Measurements from ENCODE around the gene LPCAT1. TPM values are rescaled to one million over a fixed set of nuclear protein-coding genes. Genes with fewer than 3 reads are reported as not detected.

Gene LPCAT1
- total RNA-seq, 2 donors from 2014 or later, result 78.5 to 124 TPM

DNA sequence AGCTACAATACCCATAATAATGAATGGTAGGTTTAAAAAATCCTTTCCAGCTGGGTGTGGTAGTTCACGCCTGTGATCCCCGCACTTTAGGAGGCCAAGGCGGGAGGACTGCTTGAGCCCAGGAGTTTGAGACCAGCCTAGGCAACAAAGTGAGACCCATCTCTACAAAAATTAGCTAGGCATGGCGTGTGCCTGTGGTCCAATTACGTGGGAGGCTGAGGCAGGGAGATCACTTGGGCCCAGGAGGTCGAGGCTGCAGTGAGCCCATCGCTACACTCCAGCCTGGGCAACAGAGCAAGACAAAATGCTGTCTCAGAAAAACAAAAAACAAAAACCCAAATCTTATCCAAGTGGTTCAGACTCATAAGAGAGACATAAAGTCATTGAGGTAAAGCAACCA lies 44.7 kb downstream of the LPCAT1 start:
- TF ChIP-seq, protein P1, sequence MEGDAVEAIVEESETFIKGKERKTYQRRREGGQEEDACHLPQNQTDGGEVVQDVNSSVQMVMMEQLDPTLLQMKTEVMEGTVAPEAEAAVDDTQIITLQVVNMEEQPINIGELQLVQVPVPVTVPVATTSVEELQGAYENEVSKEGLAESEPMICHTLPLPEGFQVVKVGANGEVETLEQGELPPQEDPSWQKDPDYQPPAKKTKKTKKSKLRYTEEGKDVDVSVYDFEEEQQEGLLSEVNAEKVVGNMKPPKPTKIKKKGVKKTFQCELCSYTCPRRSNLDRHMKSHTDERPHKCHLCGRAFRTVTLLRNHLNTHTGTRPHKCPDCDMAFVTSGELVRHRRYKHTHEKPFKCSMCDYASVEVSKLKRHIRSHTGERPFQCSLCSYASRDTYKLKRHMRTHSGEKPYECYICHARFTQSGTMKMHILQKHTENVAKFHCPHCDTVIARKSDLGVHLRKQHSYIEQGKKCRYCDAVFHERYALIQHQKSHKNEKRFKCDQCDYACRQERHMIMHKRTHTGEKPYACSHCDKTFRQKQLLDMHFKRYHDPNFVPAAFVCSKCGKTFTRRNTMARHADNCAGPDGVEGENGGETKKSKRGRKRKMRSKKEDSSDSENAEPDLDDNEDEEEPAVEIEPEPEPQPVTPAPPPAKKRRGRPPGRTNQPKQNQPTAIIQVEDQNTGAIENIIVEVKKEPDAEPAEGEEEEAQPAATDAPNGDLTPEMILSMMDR (conservative IDR thresholded peaks at IDR 0.05), result no peak
- H3K9ac ChIP-seq (ENCODE audit: extremely low read depth, low read length, poor library complexity, severe bottlenecking), result no peak overlapping the region
- no peaks in the 10 kb centered on the region for H3K27me3 Mint-ChIP-seq (ENCODE audit: insufficient read depth)
- peaks cover 45% of the 10 kb centered on the region for H3K36me3 Mint-ChIP-seq (ENCODE audit: low read depth)
- 92 to 94% methylated on average over 6 to 7 of the region's 7 CpGs for WGBS, 2 experiments (ENCODE audit: insufficient coverage in 1 of 2, insufficient read length in 1 of 2)
- H3K27ac Mint-ChIP-seq, result no peak overlapping the region
- peaks cover 32% of the 10 kb centered on the region for H3K36me3 ChIP-seq (ENCODE audit: control insufficient read depth, insufficient read depth, low read length)
- H3K9me3 ChIP-seq (ENCODE audit: control insufficient read depth, low read length), result no peaks in the 10 kb centered on the region
- no peak overlapping the region for H3K4me3 Mint-ChIP-seq
- H3K9me3 Mint-ChIP-seq, result no peaks in the 10 kb centered on the region
- no peak overlapping the region for H3K27ac ChIP-seq (ENCODE audit: low read depth, low read length)
- H3K27me3 ChIP-seq (ENCODE audit: control insufficient read depth, insufficient read depth, low read length, poor library complexity, severe bottlenecking), result no peaks in the 10 kb centered on the region
- no peak overlapping the region for H3K4me3 ChIP-seq (ENCODE audit: low read length)
- no peaks in the 10 kb centered on the region for H3K4me1 Mint-ChIP-seq
- H3K4me1 ChIP-seq (ENCODE audit: control insufficient read depth, insufficient read depth, low read length), result no peaks in the 10 kb centered on the region
- DNase-seq, result no peak

DNA sequence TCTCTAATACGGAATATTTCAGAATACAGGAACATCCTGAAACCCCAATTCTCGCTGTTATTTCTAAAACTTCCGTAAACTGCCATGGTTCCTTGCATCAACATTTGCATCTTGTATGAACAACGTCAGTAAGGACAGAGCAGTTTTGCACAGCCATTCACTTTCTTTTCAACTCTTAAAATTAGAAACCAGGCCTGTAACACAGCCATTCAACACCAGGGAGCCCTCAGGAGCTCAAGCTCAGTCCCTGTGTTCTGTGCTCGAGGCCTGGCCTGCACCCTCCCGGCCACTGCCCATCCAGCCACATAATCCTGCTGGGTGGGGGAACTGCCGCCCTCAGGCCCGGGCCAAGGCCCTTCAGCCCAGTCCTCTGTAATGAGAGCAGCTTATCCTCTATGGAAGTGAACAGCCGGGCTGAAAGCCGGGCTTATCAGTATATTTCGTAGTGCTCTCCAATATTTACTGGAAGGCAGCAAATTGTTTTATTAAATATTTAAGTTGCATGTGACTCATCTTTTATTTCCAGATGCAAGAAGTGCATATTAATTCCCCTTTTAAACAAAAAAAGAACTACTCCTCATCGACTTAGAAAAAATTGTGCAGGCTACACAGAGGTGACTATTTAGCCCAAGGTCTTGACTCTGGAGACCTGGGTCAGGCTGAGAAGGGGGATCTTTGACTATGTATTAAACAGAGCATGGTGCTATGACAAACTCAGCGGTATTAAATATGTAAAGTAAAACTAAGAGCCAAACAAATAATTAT lies 45.3 kb downstream of the LPCAT1 start:
- Mint-ChIP-seq H3K9me3 (no peaks in the 10 kb centered on the region), H3K36me3 (ENCODE audit: low read depth) (peaks cover 46% of the 10 kb centered on the region), H3K4me1 (no peaks in the 10 kb centered on the region), H3K4me3 (no peak overlapping the region), H3K27me3 (ENCODE audit: insufficient read depth) (no peaks in the 10 kb centered on the region), H3K27ac (no peak overlapping the region)
- DNase-seq, result no peak
- Histone ChIP-seq H3K27ac (ENCODE audit: low read depth, low read length) (no peak overlapping the region), H3K4me1 (ENCODE audit: control insufficient read depth, insufficient read depth, low read length) (no peaks in the 10 kb centered on the region), H3K9me3 (ENCODE audit: control insufficient read depth, low read length) (no peaks in the 10 kb centered on the region), H3K27me3 (ENCODE audit: control insufficient read depth, insufficient read depth, low read length, poor library complexity, severe bottlenecking) (no peaks in the 10 kb centered on the region), H3K36me3 (ENCODE audit: control insufficient read depth, insufficient read depth, low read length) (peaks cover 32% of the 10 kb centered on the region), H3K9ac (ENCODE audit: extremely low read depth, low read length, poor library complexity, severe bottlenecking) (no peak overlapping the region), H3K4me3 (ENCODE audit: low read length) (no peak overlapping the region)
- 95% methylated on average over 4 to 13 of the region's 13 CpGs for WGBS, 2 experiments (ENCODE audit: insufficient coverage in 1 of 2, insufficient read length in 1 of 2)
- TF ChIP-seq, protein P1 (conservative IDR thresholded peaks at IDR 0.05), result no peak

DNA sequence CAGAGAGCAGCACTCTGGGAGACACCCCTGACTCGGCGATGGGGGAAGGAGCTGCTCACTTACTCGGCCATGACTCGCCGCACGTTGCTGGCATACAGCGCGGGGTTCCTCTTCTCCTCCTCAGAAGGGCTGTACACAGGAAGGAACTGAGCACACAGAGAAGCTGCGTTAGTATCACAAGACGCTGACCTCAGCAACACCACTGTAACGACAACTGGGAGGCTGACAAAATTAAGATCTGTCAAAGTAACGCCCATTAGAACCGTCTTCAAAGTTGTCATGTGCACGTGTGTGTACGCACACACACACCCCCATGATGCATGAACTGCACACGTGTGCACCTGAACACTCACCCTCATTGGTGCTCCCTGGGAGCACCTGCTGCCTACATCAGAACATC lies 46.4 kb downstream of the LPCAT1 start:
- Mint-ChIP-seq H3K4me3 (no peak overlapping the region), H3K4me1 (no peaks in the 10 kb centered on the region), H3K27me3 (ENCODE audit: insufficient read depth) (no peaks in the 10 kb centered on the region), H3K36me3 (ENCODE audit: low read depth) (peaks cover 52% of the 10 kb centered on the region), H3K27ac (no peak overlapping the region), H3K9me3 (no peaks in the 10 kb centered on the region)
- Histone ChIP-seq H3K27me3 (ENCODE audit: control insufficient read depth, insufficient read depth, low read length, poor library complexity, severe bottlenecking) (no peaks in the 10 kb centered on the region), H3K9me3 (ENCODE audit: control insufficient read depth, low read length) (no peaks in the 10 kb centered on the region), H3K4me3 (ENCODE audit: low read length) (no peak overlapping the region), H3K36me3 (ENCODE audit: control insufficient read depth, insufficient read depth, low read length) (peaks cover 41% of the 10 kb centered on the region), H3K4me1 (ENCODE audit: control insufficient read depth, insufficient read depth, low read length) (no peaks in the 10 kb centered on the region), H3K9ac (ENCODE audit: extremely low read depth, low read length, poor library complexity, severe bottlenecking) (no peak overlapping the region), H3K27ac (ENCODE audit: low read depth, low read length) (no peak overlapping the region)
- DNase-seq, result no peak
- WGBS, 2 experiments (ENCODE audit: insufficient coverage in 1 of 2, insufficient read length in 1 of 2), result 95 to 97% methylated on average over 15 to 16 of the region's 16 CpGs
- TF ChIP-seq, protein P1 (conservative IDR thresholded peaks at IDR 0.05), result no peak

Measured in endodermal cell (in vitro differentiated cells).